Measurements from ENCODE around the gene SLFN14. TPM values are rescaled to one million over a fixed set of nuclear protein-coding genes. Genes with fewer than 3 reads are reported as not detected.
"Not testable (repeated sequence)": the region's sequence is repeated elsewhere in the genome, so short reads cannot be mapped to it uniquely, and the experiment has no call there.

The SLFN14 gene
- total RNA-seq, 1 donor from 2014 or later: 0.05 TPM

GRCh38 chr17:35534576-35535093 is 26.0 kb downstream of the SLFN14 start:
- peak overlapping the region; percentile 77 for H3K27ac Mint-ChIP-seq
- no peak for DNase-seq (ENCODE audit: low spot score)
- peak overlapping the region; percentile 85 for H3K4me3 Mint-ChIP-seq
- intact Hi-C loops (cut with micrococcal nuclease): loop anchor here (10.0 kb wide), 1 partner anchor 470 kb away; the partner anchor contains the start of gene RFFL
- no peaks in the 10 kb centered on the region for H3K9me3 Mint-ChIP-seq
- H3K27me3 Mint-ChIP-seq (ENCODE audit: insufficient read depth): no peaks in the 10 kb centered on the region
- peaks cover 19% of the 10 kb centered on the region for H3K36me3 Mint-ChIP-seq (ENCODE audit: low read depth)
- peaks cover 55% of the 10 kb centered on the region for H3K4me1 Mint-ChIP-seq (ENCODE audit: low read depth)

GRCh38 chr17:35531160-35531559 is 29.5 kb downstream of the SLFN14 start:
- no peak for DNase-seq (ENCODE audit: low spot score)
- no peak overlapping the region for H3K27ac Mint-ChIP-seq
- intact Hi-C loops (cut with micrococcal nuclease): loop anchor here (10.0 kb wide), 1 partner anchor 466 kb away; the partner anchor contains the start of gene RFFL
- H3K4me1 Mint-ChIP-seq (ENCODE audit: low read depth): peaks cover 64% of the 10 kb centered on the region
- no peaks in the 10 kb centered on the region for H3K9me3 Mint-ChIP-seq
- peaks cover 43% of the 10 kb centered on the region for H3K36me3 Mint-ChIP-seq (ENCODE audit: low read depth)
- no peak overlapping the region for H3K4me3 Mint-ChIP-seq
- no peaks in the 10 kb centered on the region for H3K27me3 Mint-ChIP-seq (ENCODE audit: insufficient read depth)

GRCh38 chr17:35529866-35530265 is 30.8 kb downstream of the SLFN14 start:
- peaks cover 48% of the 10 kb centered on the region for H3K36me3 Mint-ChIP-seq (ENCODE audit: low read depth)
- H3K27ac Mint-ChIP-seq: no peak overlapping the region
- DNase-seq (ENCODE audit: low spot score): no peak
- no peak overlapping the region for H3K4me3 Mint-ChIP-seq
- H3K4me1 Mint-ChIP-seq (ENCODE audit: low read depth): peaks cover 76% of the 10 kb centered on the region
- no peaks in the 10 kb centered on the region for H3K9me3 Mint-ChIP-seq
- no peaks in the 10 kb centered on the region for H3K27me3 Mint-ChIP-seq (ENCODE audit: insufficient read depth)
- intact Hi-C loops (cut with micrococcal nuclease): loop anchor here (10.0 kb wide), 1 partner anchor 465 kb away; the partner anchor contains the start of gene RFFL

GRCh38 chr17:35529326-35529725 is 31.3 kb downstream of the SLFN14 start:
- peaks cover 76% of the 10 kb centered on the region for H3K4me1 Mint-ChIP-seq (ENCODE audit: low read depth)
- peaks cover 43% of the 10 kb centered on the region for H3K36me3 Mint-ChIP-seq (ENCODE audit: low read depth)
- not testable (repeated sequence) for H3K9me3 Mint-ChIP-seq

GRCh38 chr17:35523296-35523695 is 37.3 kb downstream of the SLFN14 start:
- H3K36me3 Mint-ChIP-seq (ENCODE audit: low read depth): peaks cover 55% of the 10 kb centered on the region
- intact Hi-C loops (cut with micrococcal nuclease): loop anchor here (2.0 kb wide), 1 partner anchor 20 kb away; no protein-coding TSS in a partner anchor
- peak overlapping the region; percentile 62 for H3K27ac Mint-ChIP-seq
- H3K4me3 Mint-ChIP-seq: peak overlapping the region; percentile 6
- H3K27me3 Mint-ChIP-seq (ENCODE audit: insufficient read depth): no peaks in the 10 kb centered on the region
- H3K9me3 Mint-ChIP-seq: no peaks in the 10 kb centered on the region
- peaks cover 100% of the 10 kb centered on the region for H3K4me1 Mint-ChIP-seq (ENCODE audit: low read depth)
- no peak for DNase-seq (ENCODE audit: low spot score)

More at GRCh38 chr17:35529326-35529725, 31.3 kb downstream of the SLFN14 start:
- H3K27me3 Mint-ChIP-seq (ENCODE audit: insufficient read depth); DNase-seq (ENCODE audit: low spot score); H3K27ac Mint-ChIP-seq; intact Hi-C loops (cut with micrococcal nuclease): not testable (repeated sequence)
- peak overlapping the region; percentile 28 for H3K4me3 Mint-ChIP-seq

- intact Hi-C loops (cut with micrococcal nuclease): loop anchor here (2.0 kb wide), 2 partner anchors 15 to 19 kb away; partner anchors contain the start of gene SLFN12L
- H3K27ac Mint-ChIP-seq: peak overlapping the region; percentile 89
- peak overlapping the region; percentile 71 for H3K4me3 Mint-ChIP-seq
These were observed 38.9 kb downstream of the SLFN14 start for GRCh38 chr17:35521654-35522256.

GRCh38 chr17:35521150-35521549 is 39.5 kb downstream of the SLFN14 start:
- peak overlapping the region; percentile 71 for H3K4me3 Mint-ChIP-seq
- peaks cover 59% of the 10 kb centered on the region for H3K36me3 Mint-ChIP-seq (ENCODE audit: low read depth)
- peaks cover 100% of the 10 kb centered on the region for H3K4me1 Mint-ChIP-seq (ENCODE audit: low read depth)
- H3K27ac Mint-ChIP-seq: peak overlapping the region; percentile 70
- no peaks in the 10 kb centered on the region for H3K9me3 Mint-ChIP-seq
- DNase-seq (ENCODE audit: low spot score): no peak
- no peaks in the 10 kb centered on the region for H3K27me3 Mint-ChIP-seq (ENCODE audit: insufficient read depth)
- intact Hi-C loops (cut with micrococcal nuclease): loop anchor here (2.0 kb wide), 1 partner anchor 16 kb away; the partner anchor contains the start of gene SLFN12L

More at GRCh38 chr17:35521654-35522256, 38.9 kb downstream of the SLFN14 start:
- Mint-ChIP-seq H3K4me1 (ENCODE audit: low read depth) (peaks cover 100% of the 10 kb centered on the region), H3K36me3 (ENCODE audit: low read depth) (peaks cover 59% of the 10 kb centered on the region)
- not testable (repeated sequence) for H3K9me3 Mint-ChIP-seq; DNase-seq (ENCODE audit: low spot score); H3K27me3 Mint-ChIP-seq (ENCODE audit: insufficient read depth)

GRCh38 chr17:35519906-35520442 is 40.6 kb downstream of the SLFN14 start:
- Mint-ChIP-seq H3K27me3 (ENCODE audit: insufficient read depth) (no peaks in the 10 kb centered on the region), H3K4me3 (no peak overlapping the region), H3K4me1 (ENCODE audit: low read depth) (peaks cover 95% of the 10 kb centered on the region), H3K27ac (no peak overlapping the region), H3K36me3 (ENCODE audit: low read depth) (peaks cover 56% of the 10 kb centered on the region), H3K9me3 (no peaks in the 10 kb centered on the region)
- no peak for DNase-seq (ENCODE audit: low spot score)
- intact Hi-C loops (cut with micrococcal nuclease): loop anchor here (2.0 kb wide), 1 partner anchor 17 kb away; the partner anchor contains the start of gene SLFN12L

GRCh38 chr17:35519439-35519838 is 41.2 kb downstream of the SLFN14 start:
- Mint-ChIP-seq H3K36me3 (ENCODE audit: low read depth) (peaks cover 59% of the 10 kb centered on the region), H3K4me3 (no peak overlapping the region), H3K4me1 (ENCODE audit: low read depth) (peaks cover 94% of the 10 kb centered on the region), H3K27ac (peak overlapping the region; percentile 36), H3K9me3 (no peaks in the 10 kb centered on the region), H3K27me3 (ENCODE audit: insufficient read depth) (no peaks in the 10 kb centered on the region)
- DNase-seq (ENCODE audit: low spot score): no peak
- intact Hi-C loops (cut with micrococcal nuclease): no loop called here

GRCh38 chr17:35518431-35518830 is 42.2 kb downstream of the SLFN14 start:
- Mint-ChIP-seq H3K36me3 (ENCODE audit: low read depth) (peaks cover 64% of the 10 kb centered on the region), H3K4me3 (peak overlapping the region; percentile 50), H3K27ac (peak overlapping the region; percentile 71)

GRCh38 chr17:35515027-35515426 is 45.6 kb downstream of the SLFN14 start:
- Mint-ChIP-seq H3K4me1 (ENCODE audit: low read depth) (peaks cover 77% of the 10 kb centered on the region), H3K27ac (peak overlapping the region; percentile 13), H3K9me3 (no peaks in the 10 kb centered on the region), H3K36me3 (ENCODE audit: low read depth) (peaks cover 66% of the 10 kb centered on the region), H3K27me3 (ENCODE audit: insufficient read depth) (no peaks in the 10 kb centered on the region), H3K4me3 (no peak overlapping the region)
- no peak for DNase-seq (ENCODE audit: low spot score)
- intact Hi-C loops (cut with micrococcal nuclease): no loop called here

More at GRCh38 chr17:35518431-35518830, 42.2 kb downstream of the SLFN14 start:
- H3K27me3 Mint-ChIP-seq (ENCODE audit: insufficient read depth); DNase-seq (ENCODE audit: low spot score); intact Hi-C loops (cut with micrococcal nuclease); H3K9me3 Mint-ChIP-seq: not testable (repeated sequence)
- peaks cover 94% of the 10 kb centered on the region for H3K4me1 Mint-ChIP-seq (ENCODE audit: low read depth)

- Mint-ChIP-seq H3K27ac (no peak overlapping the region), H3K36me3 (ENCODE audit: low read depth) (peaks cover 62% of the 10 kb centered on the region), H3K4me1 (ENCODE audit: low read depth) (peaks cover 72% of the 10 kb centered on the region), H3K9me3 (no peaks in the 10 kb centered on the region), H3K27me3 (ENCODE audit: insufficient read depth) (no peaks in the 10 kb centered on the region), H3K4me3 (no peak overlapping the region)
- intact Hi-C loops (cut with micrococcal nuclease): no loop called here
- DNase-seq (ENCODE audit: low spot score): no peak
These were observed 46.1 kb downstream of the SLFN14 start for GRCh38 chr17:35514564-35514963.

Data from activated T-helper 1 cell treated with anti-CD3 and anti-CD28 coated beads, Interleukin-12 subunit alpha, Interleukin-12 subunit beta, Interleukin-2, Interleukin-4 antibody, amounts not matched to agents 30 ng/mL and 10 ng/mL and 1 ng/mL, durations not matched to agents 14 hours and 24 hours and 36 hours (primary cell).